Heart left ventricle (tissue), 13 donors: ENCODE data around the gene TGFBR3.

Experiments used
- POLR2A ChIP-seq, 2 donors: fragments of 450-650 bp; IDR thresholded peaks; one replicate each; pipeline ENCODE4 v1.6.1; 2017; ENCODE audit warnings: antibody characterized with exemption in 2 of 2, mild to moderate bottlenecking in 2 of 2, moderate library complexity in 2 of 2
- TF ChIP-seq, protein P1 (sequence below), 12 donors: fragments of 200-600 bp; sonication (generic) in 4 of 12; IDR thresholded peaks; one replicate each; pipeline versions ENCODE4 v1.5.0 to v1.8.0; 2018 to 2022; ENCODE audit warnings: antibody characterized with exemption in 12 of 12, mild to moderate bottlenecking in 5 of 12
- donor health status: ischemic (EF 13 %, LVEDD 7.1; RV severe dilation, severe dysfunction).
- donor health status: DM: no; HTN: yes; CAD: no.
- donor health status: DM: no; HTN: no; CAD: no.
- donor health status: ischemic (EF 25% LVEDD 6.9; RV normal size, moderate dysfunction).
- donor health status: ischemic (EF 25% LVEDD 5.7; RV mildly dilated, moderate dysfunction).
- donor health status: ischemic (EF 35%, LVEDD 5.7; RV mildly dilated, moderate dysfunction).
- donor health status: nonischemic (EF 11% LVEDD 7.7; RV severe dilation, severe dysfunction).
- donor health status: DM: yes; HTN: yes; CAD: no.
- donor health status: PGD.
- donor health status: ischemic (EF 29% LVEDD 5.4; RV normal size, mild dysfunction).
- donor health status: nonischemic (EF 23%, LVEDD 6.1; RV moderate dilation, normal function).

DNA sequence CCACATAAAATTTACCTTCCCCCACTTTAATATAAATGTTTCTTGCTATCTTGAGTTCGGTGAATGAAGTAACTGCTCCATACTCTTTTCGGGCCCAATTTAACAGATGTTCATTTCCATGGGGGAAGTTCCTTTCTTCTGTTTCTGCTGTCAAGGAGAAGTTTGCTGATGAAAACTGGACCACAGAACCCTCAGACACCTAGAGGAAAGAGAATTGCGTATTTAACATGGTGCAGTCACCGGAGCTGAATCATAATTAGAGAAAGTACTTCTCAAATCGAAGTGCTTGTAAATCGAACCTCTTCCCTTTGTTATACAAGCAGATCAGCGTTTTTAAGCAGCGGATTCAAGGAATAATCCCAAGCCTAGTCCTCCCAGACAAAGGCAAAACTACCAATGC is 151.2 kb downstream of the TGFBR3 start:
- TF ChIP-seq, protein P1, sequence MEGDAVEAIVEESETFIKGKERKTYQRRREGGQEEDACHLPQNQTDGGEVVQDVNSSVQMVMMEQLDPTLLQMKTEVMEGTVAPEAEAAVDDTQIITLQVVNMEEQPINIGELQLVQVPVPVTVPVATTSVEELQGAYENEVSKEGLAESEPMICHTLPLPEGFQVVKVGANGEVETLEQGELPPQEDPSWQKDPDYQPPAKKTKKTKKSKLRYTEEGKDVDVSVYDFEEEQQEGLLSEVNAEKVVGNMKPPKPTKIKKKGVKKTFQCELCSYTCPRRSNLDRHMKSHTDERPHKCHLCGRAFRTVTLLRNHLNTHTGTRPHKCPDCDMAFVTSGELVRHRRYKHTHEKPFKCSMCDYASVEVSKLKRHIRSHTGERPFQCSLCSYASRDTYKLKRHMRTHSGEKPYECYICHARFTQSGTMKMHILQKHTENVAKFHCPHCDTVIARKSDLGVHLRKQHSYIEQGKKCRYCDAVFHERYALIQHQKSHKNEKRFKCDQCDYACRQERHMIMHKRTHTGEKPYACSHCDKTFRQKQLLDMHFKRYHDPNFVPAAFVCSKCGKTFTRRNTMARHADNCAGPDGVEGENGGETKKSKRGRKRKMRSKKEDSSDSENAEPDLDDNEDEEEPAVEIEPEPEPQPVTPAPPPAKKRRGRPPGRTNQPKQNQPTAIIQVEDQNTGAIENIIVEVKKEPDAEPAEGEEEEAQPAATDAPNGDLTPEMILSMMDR (IDR thresholded peaks at IDR 0.05): no peak
- no peak for TF ChIP-seq POLR2A (IDR thresholded peaks at IDR 0.05)
